GM06990 (cell line): ENCODE results near the gene GREB1.

Source experiments
- DNase-seq: peaks from one replicate; pipeline ENCODE4 v3.0.0-alpha.2; 2011; ENCODE audit not compliant: insufficient read length; ENCODE audit errors: extremely low read depth
- H3K27me3 ChIP-seq: replicated peaks from 2 replicates; pipeline ENCODE4 v1.6.0; 2011; ENCODE audit warnings: low read length; ENCODE audit not compliant: control insufficient read depth, insufficient read depth
- H3K36me3 ChIP-seq: 2 replicates; pipeline ENCODE4 v1.5.1; 2011; ENCODE audit warnings: low read length; ENCODE audit not compliant: control insufficient read depth, insufficient read depth
- H3K4me3 ChIP-seq: replicated peaks from 2 replicates; pipeline ENCODE4 v1.5.1; 2011; ENCODE audit warnings: low read depth, mild to moderate bottlenecking, control low read depth, low read length
- CTCF ChIP-seq: IDR thresholded peaks from 2 replicates; pipeline ENCODE4 v1.5.1; 2011; ENCODE audit warnings: low read length, control low read depth, mild to moderate bottlenecking, inconsistent platforms; ENCODE audit not compliant: insufficient read depth, poor library complexity, severe bottlenecking

The GREB1 gene

GRCh38 chr2:11512431-11512830 lies 21.4 kb upstream of the GREB1 start:
- H3K36me3 ChIP-seq = no peaks in the 10 kb centered on the region
- no peak for DNase-seq
- H3K4me3 ChIP-seq = no peak overlapping the region
- no peak for TF ChIP-seq CTCF
- no peaks in the 10 kb centered on the region; the same call in 1 of the 2 replicates for H3K27me3 ChIP-seq

DNA sequence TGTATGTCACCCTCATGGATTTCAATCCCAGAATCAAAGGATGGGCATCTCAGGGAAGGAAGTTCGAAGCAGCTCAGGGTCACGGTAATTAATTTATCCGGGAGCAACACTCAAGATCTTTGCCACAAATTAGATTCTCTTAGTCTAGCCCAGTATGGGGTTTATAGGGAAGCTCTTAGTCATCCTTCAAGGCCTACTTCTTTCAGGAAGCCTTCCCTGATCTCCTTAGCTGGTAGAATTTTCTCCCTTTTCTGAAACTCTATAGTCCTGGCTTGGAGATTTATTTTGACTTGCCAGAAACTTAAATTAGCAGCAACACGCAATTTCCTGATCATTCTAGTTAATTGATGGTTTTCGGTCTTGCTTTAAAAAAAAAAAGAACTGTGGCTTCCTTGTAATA lies 20.5 kb upstream of the GREB1 start:
- H3K27me3 ChIP-seq = no peaks in the 10 kb centered on the region; the same call in 1 of the 2 replicates
- H3K36me3 ChIP-seq = no peaks in the 10 kb centered on the region
- DNase-seq = no peak
- H3K4me3 ChIP-seq = no peak overlapping the region
- no peak for TF ChIP-seq CTCF

DNA sequence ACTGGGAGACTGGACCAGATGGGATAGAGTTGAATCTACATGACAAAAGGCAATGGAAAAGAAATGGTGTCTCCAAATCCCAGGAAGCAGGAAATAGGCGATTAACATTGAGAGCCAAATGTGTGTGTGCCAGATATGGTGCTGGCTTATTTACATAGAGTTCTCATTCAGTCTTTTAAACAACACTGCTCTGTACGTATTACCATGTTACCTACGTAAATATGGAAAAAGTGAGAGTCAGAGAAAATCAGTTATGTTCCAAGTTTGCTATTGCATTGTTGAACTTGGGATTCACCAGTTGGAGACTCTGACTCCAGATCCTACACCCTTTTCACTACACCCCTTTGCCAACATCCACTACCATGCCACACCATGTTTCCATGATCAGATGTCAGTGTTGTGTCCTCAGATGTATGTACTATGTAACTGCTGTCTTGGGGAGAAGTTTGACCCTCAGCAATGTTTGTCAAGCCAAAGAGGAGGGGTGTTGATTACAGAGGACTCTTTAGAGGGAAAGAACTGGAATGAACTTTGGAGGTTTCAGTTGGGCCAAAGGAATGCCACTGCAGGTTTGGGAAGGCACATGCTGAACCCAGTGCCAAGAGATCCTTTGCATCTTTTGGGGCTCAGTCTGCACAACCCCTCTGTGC lies 19.6 kb upstream of the GREB1 start:
- no peak for TF ChIP-seq CTCF
- H3K36me3 ChIP-seq = no peaks in the 10 kb centered on the region
- no peak overlapping the region for H3K4me3 ChIP-seq
- H3K27me3 ChIP-seq = no peaks in the 10 kb centered on the region; the same call in 1 of the 2 replicates
- DNase-seq = no peak

GRCh38 chr2:11514904-11515303 lies 18.9 kb upstream of the GREB1 start:
- TF ChIP-seq CTCF = no peak
- Histone ChIP-seq H3K36me3 (no peaks in the 10 kb centered on the region), H3K27me3 (no peaks in the 10 kb centered on the region; the same call in 1 of the 2 replicates), H3K4me3 (no peak overlapping the region)
- no peak for DNase-seq

GRCh38 chr2:11515490-11515981 lies 18.3 kb upstream of the GREB1 start:
- no peaks in the 10 kb centered on the region; the same call in 1 of the 2 replicates for H3K27me3 ChIP-seq

More at GRCh38 chr2:11515490-11515981, 18.3 kb upstream of the GREB1 start:
- TF ChIP-seq CTCF = no peak
- H3K36me3 ChIP-seq = no peaks in the 10 kb centered on the region
- DNase-seq = no peak
- H3K4me3 ChIP-seq = no peak overlapping the region
